ENCODE measurements around the gene UXS1. TPM values are rescaled to one million over a fixed set of nuclear protein-coding genes. Genes with fewer than 3 reads are reported as not detected.

Gene UXS1
- total and polyA plus RNA-seq, 2 donors (not counting 1 experiment from before 2014, with no cell fraction given), result 20.3 to 44.8 TPM

DNA sequence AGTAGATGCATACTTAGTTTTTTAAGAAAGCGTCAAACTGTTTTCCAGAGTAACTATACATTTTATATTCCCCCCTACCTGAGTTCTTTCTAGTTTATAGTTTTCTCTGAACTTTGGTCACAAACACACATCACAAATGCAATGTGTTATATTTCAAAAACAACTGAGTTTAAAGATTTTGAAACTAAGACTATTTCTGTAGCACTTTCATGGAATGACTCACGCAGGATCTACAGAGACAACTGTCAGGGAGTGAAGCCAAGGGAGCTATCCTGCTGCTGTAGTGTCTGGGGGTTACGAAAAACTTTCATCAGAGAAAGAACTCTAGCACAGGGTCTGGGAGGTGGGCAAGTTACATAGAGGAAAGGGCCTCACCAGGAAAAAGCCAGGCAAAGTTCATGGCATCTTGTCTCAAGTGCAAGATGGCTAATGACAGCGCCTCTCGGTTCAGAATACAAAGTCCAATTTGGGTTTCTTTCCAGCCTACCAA, 66.8 kb downstream of the UXS1 start:
- TF ChIP-seq, protein P1, sequence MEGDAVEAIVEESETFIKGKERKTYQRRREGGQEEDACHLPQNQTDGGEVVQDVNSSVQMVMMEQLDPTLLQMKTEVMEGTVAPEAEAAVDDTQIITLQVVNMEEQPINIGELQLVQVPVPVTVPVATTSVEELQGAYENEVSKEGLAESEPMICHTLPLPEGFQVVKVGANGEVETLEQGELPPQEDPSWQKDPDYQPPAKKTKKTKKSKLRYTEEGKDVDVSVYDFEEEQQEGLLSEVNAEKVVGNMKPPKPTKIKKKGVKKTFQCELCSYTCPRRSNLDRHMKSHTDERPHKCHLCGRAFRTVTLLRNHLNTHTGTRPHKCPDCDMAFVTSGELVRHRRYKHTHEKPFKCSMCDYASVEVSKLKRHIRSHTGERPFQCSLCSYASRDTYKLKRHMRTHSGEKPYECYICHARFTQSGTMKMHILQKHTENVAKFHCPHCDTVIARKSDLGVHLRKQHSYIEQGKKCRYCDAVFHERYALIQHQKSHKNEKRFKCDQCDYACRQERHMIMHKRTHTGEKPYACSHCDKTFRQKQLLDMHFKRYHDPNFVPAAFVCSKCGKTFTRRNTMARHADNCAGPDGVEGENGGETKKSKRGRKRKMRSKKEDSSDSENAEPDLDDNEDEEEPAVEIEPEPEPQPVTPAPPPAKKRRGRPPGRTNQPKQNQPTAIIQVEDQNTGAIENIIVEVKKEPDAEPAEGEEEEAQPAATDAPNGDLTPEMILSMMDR (IDR thresholded peaks at IDR 0.05), result no peak
- no peak for TF ChIP-seq EZH2 (IDR thresholded peaks at IDR 0.05; ENCODE audit: borderline replicate concordance, insufficient read depth, low read depth, low read length, poor library complexity, severe bottlenecking)
- Histone ChIP-seq H4K20me1 (ENCODE audit: control insufficient read depth, insufficient read depth, low read length, poor library complexity, severe bottlenecking) (peaks cover 13% of the 10 kb centered on the region), H2AFZ (ENCODE audit: insufficient read depth, low read depth, low read length, poor library complexity, severe bottlenecking) (no peak overlapping the region), H3K36me3 (replicated peaks in 1 of 2; ENCODE audit: control extremely low read depth in 1 of 2, control insufficient read depth in 1 of 2, extremely low read depth in 1 of 2, insufficient read depth in 2 of 2, low read length in 1 of 2) (peaks cover 5 to 41% of the 10 kb centered on the region in 2 experiments), H3K4me2 (replicated peaks; ENCODE audit: low read depth, low read length, poor library complexity, severe bottlenecking) (no peak overlapping the region), H3K9ac (ENCODE audit: low read length) (no peak overlapping the region), H3K27ac (ENCODE audit: low read length in 2 of 2) (no peak overlapping the region), H3K4me3 (ENCODE audit: control extremely low read depth in 1 of 5, extremely low read depth in 1 of 5, insufficient read depth in 1 of 5, low read depth in 2 of 5, low read length in 4 of 5) (no peak overlapping the region), H3K27me3 (replicated peaks in 1 of 4; ENCODE audit: control extremely low read depth in 1 of 4, control insufficient read depth in 3 of 4, insufficient read depth in 4 of 4, low read length in 3 of 4) (no peaks in the 10 kb centered on the region), H3K79me2 (ENCODE audit: control insufficient read depth, insufficient read depth, low read length) (peaks cover 15% of the 10 kb centered on the region), H3K4me1 (ENCODE audit: control insufficient read depth in 2 of 2, insufficient read depth in 2 of 2, low read length in 2 of 2) (no peaks in the 10 kb centered on the region), H3K9me3 (ENCODE audit: control extremely low read depth in 1 of 3, control insufficient read depth in 2 of 3, insufficient read depth in 1 of 3, low read length in 2 of 3) (no peaks in the 10 kb centered on the region)
- Mint-ChIP-seq H3K4me3 (no peak overlapping the region), H3K9me3 (ENCODE audit: insufficient read depth) (no peaks in the 10 kb centered on the region), H3K4me1 (peaks cover 3% of the 10 kb centered on the region), H3K27me3 (no peaks in the 10 kb centered on the region), H3K27ac (no peak overlapping the region)
- intact Hi-C loops (cut with micrococcal nuclease), result no loop called here
- DNase-seq (no peak), ATAC-seq (ENCODE audit: low read depth) (no peak)
- ChIA-PET POLR2A (no interaction called here), CTCF (no interaction called here)
- 100% methylated on average over 3 of the region's 5 CpGs for WGBS (ENCODE audit: insufficient coverage)

DNA sequence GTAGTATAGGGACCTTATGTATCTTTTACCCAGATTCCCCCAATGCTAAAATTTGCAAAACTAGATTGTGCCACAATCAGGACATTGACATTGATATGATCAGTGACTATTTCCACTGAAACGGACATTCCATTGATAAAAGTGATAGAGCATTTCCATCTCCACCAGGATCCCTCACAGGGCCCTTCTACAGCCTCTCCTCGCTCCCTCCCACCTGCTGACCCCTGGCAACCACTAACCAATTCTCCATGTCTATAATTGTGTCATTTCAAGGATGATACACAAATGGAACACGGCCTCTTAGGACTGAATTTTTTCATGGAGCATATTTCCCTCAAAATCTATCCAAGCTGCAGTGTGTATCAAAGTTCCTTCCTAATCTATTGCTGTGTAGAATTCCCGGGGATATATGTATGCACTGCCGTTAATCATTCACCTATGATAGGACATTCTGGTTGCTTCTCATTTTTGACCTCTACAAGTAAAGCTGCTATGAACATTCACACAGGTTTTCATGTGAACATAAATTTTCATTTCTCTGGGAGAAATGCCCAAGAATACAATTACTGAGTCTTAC, 67.3 kb downstream of the UXS1 start:
- peaks cover 3% of the 10 kb centered on the region for H3K4me1 Mint-ChIP-seq
- WGBS (ENCODE audit: insufficient coverage), result 100% methylated on average over 1 of the region's 5 CpGs
- no peak overlapping the region for H3K27ac Mint-ChIP-seq
- H3K4me3 Mint-ChIP-seq, result no peak overlapping the region
- Histone ChIP-seq H3K36me3 (replicated peaks in 1 of 2; ENCODE audit: control extremely low read depth in 1 of 2, control insufficient read depth in 1 of 2, extremely low read depth in 1 of 2, insufficient read depth in 2 of 2, low read length in 1 of 2) (peaks cover 5 to 43% of the 10 kb centered on the region in 2 experiments), H3K27me3 (replicated peaks in 1 of 4; ENCODE audit: control extremely low read depth in 1 of 4, control insufficient read depth in 3 of 4, insufficient read depth in 4 of 4, low read length in 3 of 4) (no peaks in the 10 kb centered on the region), H2AFZ (ENCODE audit: insufficient read depth, low read depth, low read length, poor library complexity, severe bottlenecking) (no peak overlapping the region), H4K20me1 (ENCODE audit: control insufficient read depth, insufficient read depth, low read length, poor library complexity, severe bottlenecking) (peaks cover 13% of the 10 kb centered on the region), H3K9ac (ENCODE audit: low read length) (no peak overlapping the region), H3K9me3 (ENCODE audit: control extremely low read depth in 1 of 3, control insufficient read depth in 2 of 3, insufficient read depth in 1 of 3, low read length in 2 of 3) (no peaks in the 10 kb centered on the region), H3K4me2 (replicated peaks; ENCODE audit: low read depth, low read length, poor library complexity, severe bottlenecking) (no peak overlapping the region), H3K27ac (ENCODE audit: low read length in 2 of 2) (no peak overlapping the region), H3K4me3 (ENCODE audit: control extremely low read depth in 1 of 5, extremely low read depth in 1 of 5, insufficient read depth in 1 of 5, low read depth in 2 of 5, low read length in 4 of 5) (no peak overlapping the region), H3K4me1 (ENCODE audit: control insufficient read depth in 2 of 2, insufficient read depth in 2 of 2, low read length in 2 of 2) (no peaks in the 10 kb centered on the region), H3K79me2 (ENCODE audit: control insufficient read depth, insufficient read depth, low read length) (peaks cover 15% of the 10 kb centered on the region)
- no peaks in the 10 kb centered on the region for H3K27me3 Mint-ChIP-seq
- TF ChIP-seq, protein P1 (IDR thresholded peaks at IDR 0.05), result no peak
- no peak for TF ChIP-seq EZH2 (IDR thresholded peaks at IDR 0.05; ENCODE audit: borderline replicate concordance, insufficient read depth, low read depth, low read length, poor library complexity, severe bottlenecking)
- CTCF ChIA-PET, result no interaction called here
- POLR2A ChIA-PET, result no interaction called here
- no peaks in the 10 kb centered on the region for H3K9me3 Mint-ChIP-seq (ENCODE audit: insufficient read depth)
- intact Hi-C loops (cut with micrococcal nuclease), result no loop called here
- ATAC-seq (ENCODE audit: low read depth) (no peak), DNase-seq (no peak)
